Left colon (tissue), 2 donors: ENCODE results near the gene MEIS2. TPM values are rescaled to one million over a fixed set of nuclear protein-coding genes. Genes with fewer than 3 reads are reported as not detected.

ENCODE experiments used
- ATAC-seq: fragments of 200-7000 bp; cut with Tn5 transposase; one replicate; pipeline ENCODE4 v1.9.1; 2020; ENCODE audit warnings: mild to moderate bottlenecking, moderate library complexity
- DNase-seq, 2 donors: peaks; one replicate each; pipeline ENCODE4 v3.0.0-alpha.2; 2020
- intact Hi-C, 2 donors: fragments of 100-400 bp; cut with DNase I in 1 of 2; cut with micrococcal nuclease in 1 of 2; formaldehyde crosslinking; loops; one replicate each; pipeline versions ENCODE4 v1.11.2 to v1.14.0; 2022; cut with DNase I, micrococcal nuclease
- microRNA-seq, 2 donors: library from miRNA; unstranded; fragments of <30 nt; microRNA quantifications; one replicate each; pipeline versions ENCODE4 v1.1.0 to v1.2.0, GENCODE V29; 2020
- total RNA-seq, 2 donors: library from RNA; stranded (reverse); fragmentation: NEBNext Ultra II Directional; extraction: Animal tissue kit (Norgen Biotek cat#: 25700); gene quantifications; one replicate each; pipeline ENCODE4 v1.2.1, GENCODE V29; 2021
- donor health status: DM: no; HTN: no; CAD: no.
- donor health status: DM: yes; HTN: yes; CAD: no.

Gene MEIS2
- total RNA-seq, 2 donors from 2014 or later: 3.1 to 11.3 TPM

GRCh38 chr15:36850864-36851263 lies 249.5 kb downstream of the MEIS2 start:
- intact Hi-C loops: no loop called here
- ATAC-seq (no peak), DNase-seq (no peak)

GRCh38 chr15:36845270-36845669 lies 255.1 kb downstream of the MEIS2 start:
- ATAC-seq (no peak), DNase-seq (no peak)
- intact Hi-C loops: no loop called here

GRCh38 chr15:36844534-36844998 lies 255.8 kb downstream of the MEIS2 start:
- DNase-seq (no peak), ATAC-seq (no peak)
- intact Hi-C loops: no loop called here

GRCh38 chr15:36843822-36844221 lies 256.5 kb downstream of the MEIS2 start:
- DNase-seq: no peak
- intact Hi-C loops: no loop called here
- no peak for ATAC-seq

- ATAC-seq (no peak), DNase-seq (no peak)
- intact Hi-C loops: no loop called here
Measured at GRCh38 chr15:36841193-36841592, 259.2 kb downstream of the MEIS2 start.

Small RNA genes within 50 kb of the gene (microRNA-seq; reads per million reads assigned to microRNA genes)
- gene MIR8063: 0 reads per million in 2 donors
